ENCODE measurements around the gene LTO1. TPM values are rescaled to one million over a fixed set of nuclear protein-coding genes. Genes with fewer than 3 reads are reported as not detected.

Gene LTO1
- total RNA-seq, 4 donors from 2014 or later: 9.9 to 27.3 (median 20.6) TPM

DNA sequence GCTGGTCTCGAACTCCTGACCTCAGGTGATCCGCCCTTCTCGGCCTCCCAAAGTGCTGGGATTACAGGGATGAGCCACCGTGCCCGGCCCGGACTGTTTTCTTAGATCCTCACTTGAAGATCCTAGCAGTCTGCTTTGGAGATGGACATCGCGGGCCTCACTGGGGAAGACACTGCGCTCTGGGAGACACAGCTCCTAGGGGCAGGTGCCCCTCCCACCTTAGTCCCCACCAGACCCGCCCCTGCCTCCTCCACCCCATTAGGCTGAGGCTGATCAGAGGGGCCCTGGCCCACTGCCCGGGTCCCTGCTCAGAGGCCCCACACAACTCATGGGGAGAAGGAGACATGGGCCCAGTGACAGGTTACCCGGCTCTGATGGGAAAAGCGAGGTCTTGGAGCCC is 11.3 kb upstream of the LTO1 start:
- no peak for ATAC-seq (ENCODE audit: low FRiP score)
- no peak for DNase-seq (ENCODE audit: low spot score)
- TF ChIP-seq, protein P1, sequence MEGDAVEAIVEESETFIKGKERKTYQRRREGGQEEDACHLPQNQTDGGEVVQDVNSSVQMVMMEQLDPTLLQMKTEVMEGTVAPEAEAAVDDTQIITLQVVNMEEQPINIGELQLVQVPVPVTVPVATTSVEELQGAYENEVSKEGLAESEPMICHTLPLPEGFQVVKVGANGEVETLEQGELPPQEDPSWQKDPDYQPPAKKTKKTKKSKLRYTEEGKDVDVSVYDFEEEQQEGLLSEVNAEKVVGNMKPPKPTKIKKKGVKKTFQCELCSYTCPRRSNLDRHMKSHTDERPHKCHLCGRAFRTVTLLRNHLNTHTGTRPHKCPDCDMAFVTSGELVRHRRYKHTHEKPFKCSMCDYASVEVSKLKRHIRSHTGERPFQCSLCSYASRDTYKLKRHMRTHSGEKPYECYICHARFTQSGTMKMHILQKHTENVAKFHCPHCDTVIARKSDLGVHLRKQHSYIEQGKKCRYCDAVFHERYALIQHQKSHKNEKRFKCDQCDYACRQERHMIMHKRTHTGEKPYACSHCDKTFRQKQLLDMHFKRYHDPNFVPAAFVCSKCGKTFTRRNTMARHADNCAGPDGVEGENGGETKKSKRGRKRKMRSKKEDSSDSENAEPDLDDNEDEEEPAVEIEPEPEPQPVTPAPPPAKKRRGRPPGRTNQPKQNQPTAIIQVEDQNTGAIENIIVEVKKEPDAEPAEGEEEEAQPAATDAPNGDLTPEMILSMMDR (IDR thresholded peaks at IDR 0.05): no peak

DNA sequence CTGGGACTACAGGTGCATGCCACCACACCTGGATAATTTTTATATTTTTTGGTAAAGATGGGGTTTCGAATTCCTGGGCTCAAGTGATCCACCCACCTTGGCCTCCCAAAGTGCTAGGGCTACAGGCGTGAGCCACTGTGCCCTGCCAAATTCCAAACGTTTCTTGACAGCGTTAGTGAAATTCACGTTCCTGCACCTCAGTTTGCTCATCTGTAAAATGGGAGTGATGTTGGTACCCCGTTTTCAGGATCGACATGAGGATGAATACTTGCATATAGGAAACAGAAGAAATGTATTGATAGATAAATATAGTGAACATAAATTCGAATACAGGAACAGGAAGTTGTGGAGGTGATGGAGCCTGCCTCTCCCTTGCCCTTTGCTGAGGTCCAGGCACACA is 10.2 kb upstream of the LTO1 start:
- TF ChIP-seq, protein P1 (IDR thresholded peaks at IDR 0.05): no peak
- no peak for ATAC-seq (ENCODE audit: low FRiP score)
- no peak for DNase-seq (ENCODE audit: low spot score)

DNA sequence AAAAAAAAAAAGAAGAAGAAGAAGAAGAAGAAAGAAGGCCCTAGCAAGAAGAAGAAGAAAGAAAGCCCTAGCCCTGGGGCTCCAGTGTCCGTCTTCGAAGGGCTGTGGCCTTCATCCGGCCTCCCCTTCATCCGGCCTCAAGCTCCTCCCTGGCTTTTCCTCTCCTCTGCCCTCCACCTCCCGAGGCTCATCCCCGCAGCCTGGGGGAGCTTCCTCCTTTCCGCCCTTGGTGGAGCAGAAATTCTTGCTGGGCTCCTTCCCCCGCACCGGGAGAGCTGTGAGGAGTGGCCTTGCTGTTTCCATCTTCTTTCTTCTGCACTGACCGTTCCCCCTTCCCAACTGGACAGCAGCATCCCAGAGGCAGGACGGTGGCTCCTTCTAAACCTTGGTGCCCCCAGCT is 9.5 kb upstream of the LTO1 start:
- TF ChIP-seq, protein P1 (IDR thresholded peaks at IDR 0.05): no peak
- ATAC-seq (ENCODE audit: low FRiP score) (no peak), DNase-seq (ENCODE audit: low spot score) (no peak)

DNA sequence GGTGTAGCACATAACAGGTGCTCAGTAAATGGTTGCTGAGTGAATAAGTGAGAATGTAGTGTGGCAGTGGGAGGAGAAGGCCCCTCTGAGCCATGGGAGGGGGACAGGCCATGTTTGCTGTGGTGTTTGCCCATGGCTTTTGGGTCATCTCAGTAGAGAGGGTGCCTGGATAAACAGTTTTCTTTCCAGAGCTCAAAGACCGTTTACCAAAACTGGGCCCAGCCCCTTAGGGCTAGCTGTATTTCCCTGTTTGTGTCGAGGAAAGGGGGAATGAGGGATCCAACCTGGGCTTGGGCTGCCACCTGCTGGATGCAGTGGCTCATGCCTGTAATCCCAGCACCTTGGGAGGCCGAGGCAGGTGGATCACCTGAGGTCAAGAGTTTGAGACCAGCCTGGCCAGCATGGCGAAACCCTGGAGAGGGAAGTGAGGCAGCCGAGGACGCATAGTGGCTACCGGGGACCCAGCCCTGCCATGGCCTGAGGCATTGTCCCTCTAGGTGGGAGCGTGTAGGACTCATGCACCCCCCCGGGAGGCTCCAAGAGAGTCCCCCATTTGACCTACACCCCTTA is 8.7 kb upstream of the LTO1 start:
- DNase-seq (ENCODE audit: low spot score) (no peak), ATAC-seq (ENCODE audit: low FRiP score) (no peak)
- TF ChIP-seq, protein P1 (IDR thresholded peaks at IDR 0.05): no peak

DNA sequence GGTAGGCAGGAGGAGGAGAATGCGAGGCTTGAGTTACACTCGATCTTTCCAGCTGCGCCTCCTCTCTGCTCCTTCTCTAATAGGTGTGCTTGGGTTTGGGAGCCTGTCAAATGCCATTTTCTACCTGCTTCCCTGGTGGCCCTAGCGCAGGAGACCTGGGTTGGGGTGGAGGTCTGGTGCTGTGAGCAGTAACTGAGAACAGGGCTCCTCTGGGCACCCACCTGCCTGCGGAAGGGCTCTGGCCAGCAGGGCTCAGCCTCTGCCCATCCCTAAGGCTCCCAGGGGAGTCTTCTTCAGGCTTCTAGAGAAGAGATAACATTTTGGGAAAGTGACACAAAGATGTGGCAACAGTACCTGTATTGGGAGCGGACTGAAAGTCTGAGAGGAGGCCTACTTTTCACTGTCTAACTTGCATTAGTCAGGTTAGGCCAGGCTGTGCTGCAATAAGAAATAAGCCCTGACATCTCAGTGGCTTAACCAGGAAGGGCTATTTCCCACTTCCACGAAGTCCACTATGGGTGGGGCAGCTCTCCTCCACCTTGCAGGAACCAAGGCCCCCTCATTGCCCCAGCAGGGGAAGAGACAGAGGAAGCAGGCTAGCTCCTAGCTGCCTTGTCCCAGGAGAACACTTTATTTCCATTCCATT is 7.7 kb upstream of the LTO1 start:
- no peak for DNase-seq (ENCODE audit: low spot score)
- no peak for ATAC-seq (ENCODE audit: low FRiP score)
- TF ChIP-seq, protein P1 (IDR thresholded peaks at IDR 0.05): no peak

DNA sequence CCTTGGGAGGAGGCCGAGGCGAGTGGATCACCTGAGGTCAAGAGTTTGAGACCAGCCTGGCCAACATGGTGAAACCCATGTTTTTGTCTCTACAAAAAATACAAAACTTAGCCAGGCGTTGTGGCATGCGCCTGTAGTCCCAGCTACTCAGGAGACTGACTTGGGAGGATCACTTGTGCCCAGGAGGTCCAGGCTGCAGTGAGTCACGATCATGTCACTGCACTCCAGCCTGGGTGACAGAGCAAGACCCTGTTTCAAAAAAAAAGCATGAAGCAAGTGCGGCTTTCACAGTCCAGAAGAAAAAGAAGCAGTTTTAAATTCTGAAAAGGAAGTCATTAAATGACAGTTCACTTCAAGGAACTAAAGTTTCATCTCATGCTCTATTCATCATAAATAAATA is 7.1 kb upstream of the LTO1 start:
- no peak for DNase-seq (ENCODE audit: low spot score)
- no peak for ATAC-seq (ENCODE audit: low FRiP score)
- TF ChIP-seq, protein P1 (IDR thresholded peaks at IDR 0.05): no peak

DNA sequence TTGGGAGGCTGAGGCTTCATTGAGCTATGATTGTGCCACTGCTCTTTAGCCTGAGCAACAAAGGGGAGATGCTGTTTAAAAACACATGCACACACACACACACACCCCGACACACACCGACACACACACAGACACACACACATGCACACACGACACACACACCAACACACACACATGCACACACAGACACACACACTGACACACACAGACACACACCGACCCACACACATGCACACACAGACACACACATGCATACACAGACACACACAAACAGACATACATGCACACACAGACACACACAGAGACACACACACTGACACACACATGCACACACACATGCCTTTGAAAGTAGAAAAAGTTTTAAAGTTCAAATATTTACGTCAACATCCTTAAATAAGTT is 5.5 kb upstream of the LTO1 start:
- TF ChIP-seq, protein P1 (IDR thresholded peaks at IDR 0.05): no peak
- DNase-seq (ENCODE audit: low spot score): no peak
- ATAC-seq (ENCODE audit: low FRiP score): no peak

Data from omental fat pad (tissue), 4 donors.